H1 (cell line): ENCODE data around the gene NUMB. TPM values are rescaled to one million over a fixed set of nuclear protein-coding genes. Genes with fewer than 3 reads are reported as not detected.

Experiments
- EGR1 ChIP-seq: IDR thresholded peaks from 2 replicates; pipeline ENCODE4 v1.6.1; 2011; ENCODE audit warnings: low read depth, low read length, borderline replicate concordance
- RXRA ChIP-seq: IDR thresholded peaks from 2 replicates; pipeline ENCODE4 v1.6.1; 2011; ENCODE audit warnings: low read depth, mild to moderate bottlenecking, low read length, moderate library complexity; ENCODE audit not compliant: insufficient read depth
- SIN3A ChIP-seq, 2 experiments: IDR thresholded peaks in 1 of 2; conservative IDR thresholded peaks in 1 of 2; 2 replicates each; pipeline ENCODE4 v1.6.1; 2011 to 2012; ENCODE audit warnings: low read length in 2 of 2, improper control_type of control experiment in 1 of 2, low read depth in 1 of 2, mild to moderate bottlenecking in 1 of 2
- polyA plus RNA-seq, 7 experiments: library from polyadenylated mRNA; depleted of rRNA in 3 of 7; stranded (reverse) in 5 of 7; unstranded in 2 of 7; fragments of >200 nt in 5 of 7; fragments of 200-250 nt in 2 of 7; gene quantifications; 1 replicate in 5 of 7; 2 replicates in 1 of 7; 4 replicates in 1 of 7; pipeline versions ENCODE4 v1.2.1 to v1.2.3, GENCODE V29; 2011 to 2013; ENCODE audit warnings: missing spikeins in 2 of 7, mixed read lengths in 2 of 7
- total RNA-seq: library from RNA; stranded (reverse); fragmentation: NEBNext Ultra II Directional; extraction: Animal tissue kit (Norgen Biotek cat#: 25700); gene quantifications from 2 replicates; pipeline ENCODE4 v1.2.1, GENCODE V29; 2021
- TF ChIP-seq, protein P1 (sequence below): IDR thresholded peaks from 2 replicates; pipeline ENCODE4 v1.6.1; 2011; ENCODE audit warnings: low read length, improper control_type of control experiment

NUMB gene
- total and polyA plus RNA-seq, 2 of the 8 experiments (the other 6 are each of a cell fraction or from before 2014, with no cell fraction given): 54.3 to 78.1 TPM

DNA sequence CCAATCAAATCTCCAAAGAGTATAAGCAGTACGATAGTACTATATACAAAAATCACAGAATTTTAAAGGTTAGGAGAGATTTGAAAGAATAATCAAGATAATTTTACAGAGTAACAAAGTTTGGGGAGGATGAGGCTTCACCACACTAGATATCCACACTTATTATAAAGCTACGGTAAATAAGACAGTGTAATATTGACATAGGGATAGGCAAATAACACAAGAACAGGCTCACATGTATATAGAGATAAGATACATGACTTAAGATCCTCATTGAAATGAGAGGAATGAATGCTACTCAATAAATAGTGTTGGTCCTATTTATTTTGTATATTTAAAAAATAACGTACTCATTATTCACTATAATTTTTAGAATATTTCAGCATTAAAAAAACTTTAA lies 26.2 kb downstream of the NUMB start (continued):
- TF ChIP-seq SIN3A (conservative IDR thresholded peaks at IDR 0.05 in 1 of 2, IDR thresholded peaks at IDR 0.05 in 1 of 2; ENCODE audit: low read depth in 1 of 2, low read length in 2 of 2): no peak
- TF ChIP-seq, protein P1, sequence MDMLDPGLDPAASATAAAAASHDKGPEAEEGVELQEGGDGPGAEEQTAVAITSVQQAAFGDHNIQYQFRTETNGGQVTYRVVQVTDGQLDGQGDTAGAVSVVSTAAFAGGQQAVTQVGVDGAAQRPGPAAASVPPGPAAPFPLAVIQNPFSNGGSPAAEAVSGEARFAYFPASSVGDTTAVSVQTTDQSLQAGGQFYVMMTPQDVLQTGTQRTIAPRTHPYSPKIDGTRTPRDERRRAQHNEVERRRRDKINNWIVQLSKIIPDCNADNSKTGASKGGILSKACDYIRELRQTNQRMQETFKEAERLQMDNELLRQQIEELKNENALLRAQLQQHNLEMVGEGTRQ: no peak
- no peak for TF ChIP-seq EGR1
- no peak for TF ChIP-seq RXRA
